IMR-90 (cell line): ENCODE data around the gene IGF1. TPM values are rescaled to one million over a fixed set of nuclear protein-coding genes. Genes with fewer than 3 reads are reported as not detected.

Experiments
- ATAC-seq: fragments of 200-7000 bp; cut with Tn5 transposase; 2 replicates; pipeline ENCODE4 v1.9.1; 2020; ENCODE audit warnings: low read depth, mild to moderate bottlenecking, moderate library complexity
- BruUV-seq: library from RNA; stranded (reverse); fragments of 400-500 nt; replicated peaks from 2 replicates; lab custom pipeline; 2021; lab: Mats Ljungman, UMichigan
- CTCF ChIA-PET: fragments of 300-600 bp; formaldehyde crosslinking; extraction: SDS; loops from one replicate; lab custom pipeline; 2021; ENCODE audit warnings: antibody characterized with exemption; lab: Yijun Ruan, JAX
- POLR2A ChIA-PET: fragments of 300-600 bp; sonication (Branson Sonifier 250); formaldehyde crosslinking; loops from one replicate; lab custom pipeline; 2022; ENCODE audit warnings: antibody characterized with exemption; ENCODE audit not compliant: unreplicated experiment; lab: Charles Lee
- DNase-seq: peaks from one replicate; pipeline ENCODE4 v3.0.0; 2013
- H2AFZ ChIP-seq: replicated peaks from 2 replicates; pipeline ENCODE3; 2013; ENCODE audit warnings: low read length, mild to moderate bottlenecking; ENCODE audit not compliant: poor library complexity
- H2AK5ac ChIP-seq: 2 replicates; pipeline ENCODE4 v1.6.1; 2013; ENCODE audit warnings: low read depth, low read length, inconsistent platforms
- H2AK9ac ChIP-seq: replicated peaks from 2 replicates; pipeline ENCODE3; 2013; ENCODE audit warnings: mild to moderate bottlenecking, low read depth, low read length, moderate library complexity; ENCODE audit not compliant: poor library complexity
- H2BK120ac ChIP-seq: 2 replicates; pipeline ENCODE4 v1.6.1; 2013; ENCODE audit warnings: low read depth, low read length, inconsistent platforms
- H2BK15ac ChIP-seq: 3 replicates; pipeline ENCODE4 v1.6.1; 2013; ENCODE audit warnings: low read depth, low read length, inconsistent platforms
- H2BK20ac ChIP-seq: 2 replicates; pipeline ENCODE4 v1.6.1; 2013; ENCODE audit warnings: low read depth, mild to moderate bottlenecking, inconsistent platforms, low read length, moderate library complexity
- H2BK5ac ChIP-seq: 2 replicates; pipeline ENCODE4 v1.6.1; 2013; ENCODE audit warnings: mild to moderate bottlenecking, low read depth, low read length, inconsistent platforms; ENCODE audit not compliant: poor library complexity, severe bottlenecking
- H3K14ac ChIP-seq: replicated peaks from 2 replicates; pipeline ENCODE4 v1.6.1; 2013; ENCODE audit warnings: low read depth, low read length, inconsistent platforms
- H3K18ac ChIP-seq: 2 replicates; pipeline ENCODE4 v1.6.1; 2013; ENCODE audit warnings: low read depth, low read length, control low read depth
- H3K23ac ChIP-seq: 2 replicates; pipeline ENCODE4 v1.6.1; 2013; ENCODE audit warnings: low read depth, low read length, inconsistent platforms
- H3K27ac ChIP-seq: 2 replicates; pipeline ENCODE4 v1.5.1; 2013; ENCODE audit warnings: mild to moderate bottlenecking, control low read depth, low read length; ENCODE audit not compliant: insufficient read depth
- H3K27me3 ChIP-seq: 2 replicates; pipeline ENCODE4 v1.6.1; 2013; ENCODE audit warnings: low read length; ENCODE audit not compliant: control insufficient read depth, insufficient read depth
- H3K36me3 ChIP-seq: 2 replicates; pipeline ENCODE4 v1.6.1; 2013; ENCODE audit warnings: low read length, mixed read lengths; ENCODE audit not compliant: control insufficient read depth, insufficient read depth
- H3K4ac ChIP-seq: 2 replicates; pipeline ENCODE4 v1.6.1; 2013; ENCODE audit warnings: low read depth, low read length, inconsistent platforms
- H3K4me1 ChIP-seq: 2 replicates; pipeline ENCODE4 v1.6.1; 2013; ENCODE audit warnings: low read length, mixed read lengths; ENCODE audit not compliant: control insufficient read depth, insufficient read depth
- H3K4me2 ChIP-seq: 2 replicates; pipeline ENCODE4 v1.6.1; 2013; ENCODE audit warnings: low read depth, mild to moderate bottlenecking, control low read depth, low read length, moderate library complexity
- H3K4me3 ChIP-seq: 2 replicates; pipeline ENCODE4 v1.5.1; 2013; ENCODE audit warnings: low read depth, mild to moderate bottlenecking, control low read depth, low read length, moderate library complexity; ENCODE audit not compliant: insufficient read depth
- H3K56ac ChIP-seq: 2 replicates; pipeline ENCODE4 v1.6.1; 2013; ENCODE audit warnings: low read length, inconsistent platforms; ENCODE audit not compliant: insufficient read depth; ENCODE audit errors: extremely low read depth
- H3K79me1 ChIP-seq, 2 experiments: 2 replicates each; pipeline ENCODE4 v1.6.1; 2013; ENCODE audit warnings: low read length in 2 of 2, inconsistent platforms in 1 of 2, low read depth in 1 of 2
- H3K9ac ChIP-seq: 2 replicates; pipeline ENCODE4 v1.6.1; 2013; ENCODE audit warnings: low read depth, low read length, control low read depth
- H3K9me1 ChIP-seq: 2 replicates; pipeline ENCODE4 v1.6.1; 2013; ENCODE audit warnings: low read length, inconsistent platforms; ENCODE audit not compliant: insufficient read depth
- H3K9me3 ChIP-seq: 2 replicates; pipeline ENCODE4 v1.6.1; 2013; ENCODE audit warnings: low read length; ENCODE audit not compliant: control insufficient read depth, insufficient read depth
- H4K20me1 ChIP-seq: 2 replicates; pipeline ENCODE4 v1.6.1; 2013; ENCODE audit warnings: low read length, inconsistent platforms; ENCODE audit not compliant: insufficient read depth
- H4K5ac ChIP-seq: 2 replicates; pipeline ENCODE4 v1.6.1; 2013; ENCODE audit warnings: mild to moderate bottlenecking, low read depth, low read length, control low read depth
- H4K8ac ChIP-seq, 2 experiments: 2 replicates each; pipeline ENCODE4 v1.6.1; 2013; ENCODE audit warnings: low read depth in 2 of 2, low read length in 2 of 2, control low read depth in 1 of 2, inconsistent platforms in 1 of 2
- H4K91ac ChIP-seq: 2 replicates; pipeline ENCODE4 v1.6.1; 2013; ENCODE audit warnings: low read depth, low read length, inconsistent platforms; ENCODE audit not compliant: insufficient read depth
- BHLHE40 ChIP-seq: fragments of 150-350 bp; IDR thresholded peaks from 2 replicates; pipeline ENCODE4 v1.6.1; 2016; ENCODE audit warnings: mild to moderate bottlenecking, low read depth, low read length
- CEBPB ChIP-seq: IDR thresholded peaks from 2 replicates; pipeline ENCODE4 v1.6.1; 2012; ENCODE audit warnings: low read depth, low read length, improper control_type of control experiment
- CHD1 ChIP-seq: IDR thresholded peaks from 2 replicates; pipeline ENCODE4 v1.6.1; 2012; ENCODE audit warnings: low read depth, low read length, improper control_type of control experiment
- CTCF ChIP-seq: conservative IDR thresholded peaks from 2 replicates; pipeline ENCODE4 v1.5.1; 2012; ENCODE audit warnings: mild to moderate bottlenecking, low read depth, low read length, improper control_type of control experiment
- ELK1 ChIP-seq: fragments of 150-350 bp; IDR thresholded peaks from 2 replicates; pipeline ENCODE4 v1.6.1; 2016; ENCODE audit warnings: low read depth, mild to moderate bottlenecking, low read length, moderate library complexity, borderline replicate concordance
- FOS ChIP-seq: fragments of 150-350 bp; IDR thresholded peaks from 2 replicates; pipeline ENCODE4 v1.6.1; 2016; ENCODE audit warnings: low read depth, low read length
- MAFK ChIP-seq: IDR thresholded peaks from 2 replicates; pipeline ENCODE4 v1.6.1; 2012; ENCODE audit warnings: low read depth, low read length, improper control_type of control experiment
- MAZ ChIP-seq: IDR thresholded peaks from 2 replicates; pipeline ENCODE4 v1.6.1; 2012; ENCODE audit warnings: low read depth, mild to moderate bottlenecking, low read length, improper control_type of control experiment, moderate library complexity, borderline replicate concordance
- MXI1 ChIP-seq: IDR thresholded peaks from 2 replicates; pipeline ENCODE4 v1.6.1; 2012; ENCODE audit warnings: low read depth, mild to moderate bottlenecking, low read length, moderate library complexity, borderline replicate concordance
- NFE2L2 ChIP-seq: fragments of 150-350 bp; IDR thresholded peaks from 2 replicates; pipeline ENCODE4 v1.6.1; 2016; ENCODE audit warnings: low read depth, mild to moderate bottlenecking, low read length
- POLR2A ChIP-seq: IDR thresholded peaks from 2 replicates; pipeline ENCODE4 v1.6.1; 2012; ENCODE audit warnings: mild to moderate bottlenecking, low read depth, low read length
- RAD21 ChIP-seq: IDR thresholded peaks from 2 replicates; pipeline ENCODE4 v1.6.1; 2012; ENCODE audit warnings: low read length, improper control_type of control experiment
- RCOR1 ChIP-seq: IDR thresholded peaks from 2 replicates; pipeline ENCODE4 v1.6.1; 2012; ENCODE audit warnings: mild to moderate bottlenecking, low read length, improper control_type of control experiment; ENCODE audit not compliant: insufficient replicate concordance
- RFX5 ChIP-seq: IDR thresholded peaks from 2 replicates; pipeline ENCODE4 v1.8.0; 2012; ENCODE audit warnings: low read depth, mild to moderate bottlenecking, low read length, moderate library complexity
- SMC3 ChIP-seq: fragments of 150-350 bp; IDR thresholded peaks from 2 replicates; pipeline ENCODE4 v1.6.1; 2016; ENCODE audit warnings: low read depth, mild to moderate bottlenecking, antibody characterized with exemption, low read length, moderate library complexity
- USF2 ChIP-seq: fragments of 150-350 bp; IDR thresholded peaks from 2 replicates; pipeline ENCODE4 v1.6.1; 2017; ENCODE audit warnings: mild to moderate bottlenecking, antibody characterized with exemption, low read length, low read depth
- dilution Hi-C: fragments of 300-500 bp; cut with HindIII; formaldehyde crosslinking; loops from one replicate; pipeline ENCODE4 v1.14.3; 2018; ENCODE audit warnings: low sequenced_read_pairs; ENCODE audit not compliant: unreplicated experiment
- in situ Hi-C: fragments of 300-500 bp; cut with MboI; formaldehyde crosslinking; loops from 3 replicates; pipeline ENCODE4 v1.14.3; 2019; ENCODE audit warnings: low sequenced_read_pairs, inconsistent platforms, mixed read lengths
- intact Hi-C: fragments of 100-400 bp; cut with micrococcal nuclease; formaldehyde crosslinking; loops from 2 replicates; pipeline ENCODE4 v1.10.0; 2022
- polyA plus RNA-seq, 3 experiments: library from polyadenylated mRNA; depleted of rRNA; stranded (reverse); fragments of >200 nt; gene quantifications; 2 replicates each; pipeline ENCODE4 v1.2.3, GENCODE V29; 2012; ENCODE audit warnings: low replicate concordance in 1 of 3
- total RNA-seq: library from RNA; depleted of rRNA; stranded (reverse); fragments of >200 nt; gene quantifications from 2 replicates; pipeline ENCODE4 v1.2.3, GENCODE V29; 2012

IGF1 gene
- total and polyA plus RNA-seq, 2 of the 4 experiments (the other 2 are of a cell fraction), result under 0.01 to 0.12 TPM

GRCh38 chr12:102509123-102509626 lies 28.8 kb upstream of the IGF1 start:
- dilution Hi-C loops, result no loop called here
- Histone ChIP-seq H3K56ac (no peak overlapping the region), H4K8ac (no peak overlapping the region), H3K4ac (no peak overlapping the region), H2AK9ac (no peak overlapping the region), H2BK120ac (no peak overlapping the region), H3K9me3 (no peaks in the 10 kb centered on the region), H3K14ac (no peak overlapping the region), H2BK5ac (no peak overlapping the region), H2BK20ac (no peak overlapping the region), H4K91ac (no peak overlapping the region), H2AFZ (no peak overlapping the region), H3K4me3 (no peak overlapping the region), H2AK5ac (no peak overlapping the region), H4K5ac (no peak overlapping the region), H3K9ac (no peak overlapping the region), H3K9me1 (no peaks in the 10 kb centered on the region), H3K27me3 (no peaks in the 10 kb centered on the region), H2BK15ac (no peak overlapping the region), H3K27ac (no peak overlapping the region), H3K23ac (no peak overlapping the region), H3K18ac (no peak overlapping the region), H3K4me2 (no peak overlapping the region), H3K4me1 (no peaks in the 10 kb centered on the region), H3K36me3 (no peaks in the 10 kb centered on the region), H3K79me1 (no peaks in the 10 kb centered on the region), H4K20me1 (no peaks in the 10 kb centered on the region)
- BruUV-seq, result no TSS peak
- ChIA-PET POLR2A (no interaction called here), CTCF (no interaction called here)
- TF ChIP-seq CEBPB, result no peak
- no peak for TF ChIP-seq RCOR1
- TF ChIP-seq SMC3, result no peak
- TF ChIP-seq NFE2L2, result no peak
- TF ChIP-seq BHLHE40, result no peak
- TF ChIP-seq RFX5, result no peak
- TF ChIP-seq RAD21, result no peak
- no peak for TF ChIP-seq CHD1
- TF ChIP-seq CTCF, result no peak
- no peak for TF ChIP-seq USF2
- TF ChIP-seq MAZ, result no peak
- TF ChIP-seq ELK1, result no peak
- no peak for TF ChIP-seq FOS
- no peak for TF ChIP-seq MAFK
- no peak for TF ChIP-seq MXI1
- no peak for TF ChIP-seq POLR2A
- DNase-seq (no peak), ATAC-seq (no peak)
- intact Hi-C loops, result no loop called here
- in situ Hi-C loops, result no loop called here
